ENCODE results near the gene RANBP3. TPM values are rescaled to one million over a fixed set of nuclear protein-coding genes. Genes with fewer than 3 reads are reported as not detected.
A peak's percentile ranks its signal among the peaks of the same experiment; 100 is the strongest.
"Not testable (repeated sequence)": the region's sequence is repeated elsewhere in the genome, so short reads cannot be mapped to it uniquely, and the experiment has no call there.

Gene RANBP3
- total RNA-seq, 1 experiment from 2014 or later: 62.4 TPM

GRCh38 chr19:5877427-5877826 lies 100.5 kb downstream of the RANBP3 start:
- Histone ChIP-seq H3K9me2 (ENCODE audit: insufficient read depth) (no peaks in the 10 kb centered on the region), H2AFZ (ENCODE audit: low read depth, low read length, poor library complexity, severe bottlenecking) (no peak overlapping the region), H3K9me3 (ENCODE audit: control insufficient read depth in 1 of 2, insufficient read depth in 1 of 2, low read depth in 1 of 2, low read length in 2 of 2) (no peaks in the 10 kb centered on the region), H3K79me2 (ENCODE audit: insufficient read depth, low read length) (no peaks in the 10 kb centered on the region), H3K4me1 (ENCODE audit: control insufficient read depth in 1 of 2, insufficient read depth in 2 of 2, low read length in 2 of 2) (peaks cover 17 to 30% of the 10 kb centered on the region in 2 experiments), H3K4me2 (ENCODE audit: low read length) (no peak overlapping the region), H3K9ac (ENCODE audit: low read length) (no peak overlapping the region), H3K27ac (ENCODE audit: low read depth, low read length) (no peak overlapping the region), H3K36me3 (ENCODE audit: control insufficient read depth in 1 of 2, insufficient read depth in 2 of 2, low read length in 2 of 2) (no peaks in the 10 kb centered on the region), H4K20me1 (ENCODE audit: insufficient read depth) (no peaks in the 10 kb centered on the region), H3K4me3 (replicated peaks in 1 of 2; ENCODE audit: low read depth in 1 of 2, low read length in 2 of 2) (no peak overlapping the region), H3K27me3 (ENCODE audit: insufficient read depth, low read length) (no peaks in the 10 kb centered on the region)
- ChIA-PET CTCF (no interaction called here), POLR2A (no interaction called here), RAD21 (ENCODE audit: low non-redundant PET in 1 of 2, low total read pairs in 2 of 2, uncharacterized antibody in 2 of 2, unreplicated experiment in 2 of 2) (no interaction called here)
- ATAC-seq (no peak), DNase-seq (ENCODE audit: low read depth, low spot score) (no peak)
- no TSS peak for BruUV-seq (replicated peaks)
- intact Hi-C loops (cut with micrococcal nuclease): no loop called here
- no peak for TF ChIP-seq SRF (IDR thresholded peaks at IDR 0.05; ENCODE audit: low read depth)
- no peak for TF ChIP-seq YY1 (IDR thresholded peaks at IDR 0.05; ENCODE audit: extremely low read depth, insufficient replicate concordance, low read depth, low read length)
- no peak for TF ChIP-seq ZNF274 (IDR thresholded peaks at IDR 0.05; ENCODE audit: low read depth, low read length)
- TF ChIP-seq ZFX (IDR thresholded peaks at IDR 0.05): no peak
- TF ChIP-seq ELF1 (IDR thresholded peaks at IDR 0.05; ENCODE audit: borderline replicate concordance, low read depth): no peak
- TF ChIP-seq TCF7L2 (IDR thresholded peaks at IDR 0.05; ENCODE audit: borderline replicate concordance, extremely low read depth, insufficient read depth, insufficient read length): no peak

GRCh38 chr19:5874496-5874895 lies 103.4 kb downstream of the RANBP3 start:
- BruUV-seq (replicated peaks); POLR2A ChIA-PET; H2AFZ ChIP-seq (ENCODE audit: low read depth, low read length, poor library complexity, severe bottlenecking); H4K20me1 ChIP-seq (ENCODE audit: insufficient read depth); DNase-seq (ENCODE audit: low read depth, low spot score); intact Hi-C loops (cut with micrococcal nuclease); H3K4me3 ChIP-seq (replicated peaks in 1 of 2; ENCODE audit: low read depth in 1 of 2, low read length in 2 of 2); H3K36me3 ChIP-seq (ENCODE audit: control insufficient read depth in 1 of 2, insufficient read depth in 2 of 2, low read length in 2 of 2); H3K27me3 ChIP-seq (ENCODE audit: insufficient read depth, low read length); H3K79me2 ChIP-seq (ENCODE audit: insufficient read depth, low read length); H3K9me3 ChIP-seq (ENCODE audit: control insufficient read depth in 1 of 2, insufficient read depth in 1 of 2, low read depth in 1 of 2, low read length in 2 of 2); H3K9me2 ChIP-seq (ENCODE audit: insufficient read depth); RAD21 ChIA-PET (ENCODE audit: low non-redundant PET in 1 of 2, low total read pairs in 2 of 2, uncharacterized antibody in 2 of 2, unreplicated experiment in 2 of 2); H3K27ac ChIP-seq (ENCODE audit: low read depth, low read length); H3K9ac ChIP-seq (ENCODE audit: low read length); CTCF ChIA-PET: not testable (repeated sequence)
- ATAC-seq: peak; percentile 72
- H3K4me2 ChIP-seq (ENCODE audit: low read length): peak overlapping the region; percentile 51
- peaks cover 12 to 22% of the 10 kb centered on the region in 2 experiments for H3K4me1 ChIP-seq (ENCODE audit: control insufficient read depth in 1 of 2, insufficient read depth in 2 of 2, low read length in 2 of 2)
- peak; percentile 91 for TF ChIP-seq SRF (IDR thresholded peaks at IDR 0.05; ENCODE audit: low read depth)

Data from HCT116 (cell line).